CD4-positive, alpha-beta memory T cell (primary cell): Measurements from ENCODE around the gene ALDH1L1. TPM values are rescaled to one million over a fixed set of nuclear protein-coding genes. Genes with fewer than 3 reads are reported as not detected.
A peak's percentile ranks its signal among the peaks of the same experiment; 100 is the strongest.

Experiments used
- CTCF ChIA-PET: fragments of 350-600 bp; sonication (Branson Sonifier 250); formaldehyde crosslinking; loops from one replicate; lab custom pipeline; 2021; ENCODE audit warnings: inconsistent platforms; ENCODE audit not compliant: partially characterized antibody; lab: Charles Lee
- POLR2A ChIA-PET: fragments of 350-600 bp; sonication (Branson Sonifier 250); formaldehyde crosslinking; loops from one replicate; lab custom pipeline; 2021; ENCODE audit not compliant: partially characterized antibody; lab: Charles Lee
- DNase-seq, 5 donors: peaks; one replicate each; pipeline versions ENCODE4 v3.0.0 to v3.0.0-alpha.2; 2020 to 2022; ENCODE audit warnings: mixed read lengths in 1 of 5
- H3K27ac ChIP-seq: one replicate; pipeline ENCODE4 v1.7.0; 2013; ENCODE audit warnings: low read depth, low read length
- H3K27me3 ChIP-seq: 2 replicates; pipeline ENCODE4 v1.7.0; 2013; ENCODE audit warnings: mild to moderate bottlenecking, low read length, moderate library complexity; ENCODE audit not compliant: insufficient read depth
- H3K36me3 ChIP-seq: 2 replicates; pipeline ENCODE4 v1.7.0; 2013; ENCODE audit warnings: mild to moderate bottlenecking, low read length, moderate library complexity; ENCODE audit not compliant: insufficient read depth
- H3K4me1 ChIP-seq: 2 replicates; pipeline ENCODE4 v1.7.0; 2013; ENCODE audit warnings: mild to moderate bottlenecking, low read length, moderate library complexity; ENCODE audit not compliant: insufficient read depth
- H3K4me3 ChIP-seq, 2 donors: one replicate each; pipeline ENCODE4 v1.7.0; 2013; ENCODE audit warnings: low read length in 2 of 2, mild to moderate bottlenecking in 1 of 2
- H3K9me3 ChIP-seq, 2 donors: one replicate each; pipeline ENCODE4 v1.7.0; 2013; ENCODE audit warnings: low read length in 2 of 2, control low read depth in 1 of 2; ENCODE audit not compliant: control insufficient read depth in 1 of 2
- H3K27ac Mint-ChIP-seq, 7 donors: one replicate each; pipeline ENCODE4 v1.8.0; 2020 to 2021; ENCODE audit warnings: mixed read lengths in 7 of 7, mild to moderate bottlenecking in 6 of 7, inconsistent platforms in 3 of 7, moderate library complexity in 3 of 7
- H3K27me3 Mint-ChIP-seq, 2 donors: one replicate each; pipeline ENCODE4 v1.8.0; 2020 to 2021; ENCODE audit warnings: mixed read lengths in 2 of 2
- H3K36me3 Mint-ChIP-seq, 2 donors: one replicate each; pipeline ENCODE4 v1.8.0; 2020 to 2021; ENCODE audit warnings: mixed read lengths in 2 of 2, inconsistent platforms in 1 of 2, mild to moderate bottlenecking in 1 of 2
- H3K4me1 Mint-ChIP-seq, 4 donors: one replicate each; pipeline ENCODE4 v1.8.0; 2020 to 2021; ENCODE audit warnings: mixed read lengths in 4 of 4, mild to moderate bottlenecking in 1 of 4
- H3K4me3 Mint-ChIP-seq, 8 donors: one replicate each; pipeline ENCODE4 v1.8.0; 2020 to 2021; ENCODE audit warnings: mixed read lengths in 8 of 8, mild to moderate bottlenecking in 7 of 8, moderate library complexity in 6 of 8, inconsistent platforms in 3 of 8
- H3K9me3 Mint-ChIP-seq, 8 donors: one replicate each; pipeline ENCODE4 v1.8.0; 2020 to 2021; ENCODE audit warnings: mixed read lengths in 8 of 8, mild to moderate bottlenecking in 5 of 8, inconsistent platforms in 3 of 8, moderate library complexity in 1 of 8
- intact Hi-C: fragments of 100-400 bp; cut with micrococcal nuclease; formaldehyde crosslinking; loops from one replicate; pipeline ENCODE4 v1.15.1; 2023
- polyA plus RNA-seq, 2 donors: library from polyadenylated mRNA; unstranded; fragments of 300-500 nt; fragmentation: Illumina TruSeq; gene quantifications; one replicate each; pipeline ENCODE4 v1.2.3, GENCODE V29; 2021
- total RNA-seq, 2 experiments: library from RNA; stranded (reverse); gene quantifications; one replicate each; pipeline ENCODE4 v1.2.3, GENCODE V29; 2021

Gene ALDH1L1
- total and polyA plus RNA-seq, 4 experiments from 2014 or later, result not detected

DNA sequence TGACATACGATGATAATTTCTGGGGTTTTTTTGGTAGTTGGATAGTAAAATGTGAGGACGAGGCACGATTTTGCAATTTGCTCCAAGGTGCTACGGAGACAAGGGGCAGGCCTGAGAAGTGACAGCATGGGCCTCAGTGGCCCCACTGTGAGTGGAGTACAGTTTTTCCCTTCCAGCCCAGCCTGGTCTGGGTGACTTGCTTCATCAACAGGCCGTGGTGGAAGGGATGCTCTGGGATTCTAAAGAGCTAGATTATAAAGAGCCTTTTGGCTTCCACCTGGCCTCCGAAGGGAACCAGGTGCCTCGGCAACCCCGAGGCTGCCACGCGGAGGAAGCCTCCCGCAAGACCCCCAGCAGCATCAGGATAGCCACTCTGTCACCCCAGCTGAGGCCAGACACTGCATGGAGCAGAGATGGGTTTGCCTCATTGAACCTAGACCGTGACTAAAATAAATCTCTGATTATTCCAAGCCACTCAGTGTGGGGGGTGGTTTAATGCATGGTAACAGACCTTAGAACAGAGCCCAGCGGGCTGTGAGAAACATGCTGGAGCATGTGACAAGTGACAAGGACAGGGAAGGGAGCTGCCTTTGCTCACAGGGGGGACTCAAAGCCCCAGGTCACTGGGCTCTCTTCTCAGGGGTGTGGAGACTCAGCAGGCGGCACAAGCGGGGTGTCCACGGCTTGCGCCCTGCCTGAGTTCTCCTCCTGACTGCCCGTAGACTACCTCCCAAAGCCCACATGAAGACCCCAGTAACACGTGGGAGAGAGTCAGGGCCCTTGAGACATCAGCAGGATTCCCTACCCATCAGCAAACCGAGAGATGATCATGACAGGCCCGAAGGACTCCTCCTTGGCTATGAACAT is 73.8 kb downstream of the ALDH1L1 start:
- Mint-ChIP-seq H3K4me3 (no peak overlapping the region), H3K36me3 (no peaks in the 10 kb centered on the region), H3K27ac (peak overlapping the region in 2 of 7 donors; percentile 12 to 24), H3K9me3 (no peaks in the 10 kb centered on the region), H3K4me1 (no peaks in the 10 kb centered on the region), H3K27me3 (no peaks in the 10 kb centered on the region)
- no peaks in the 10 kb centered on the region for H3K9me3 ChIP-seq
- no peak overlapping the region for H3K27ac ChIP-seq
- no peaks in the 10 kb centered on the region for H3K36me3 ChIP-seq
- ChIA-PET POLR2A (no interaction called here), CTCF (no interaction called here)
- no peaks in the 10 kb centered on the region for H3K4me1 ChIP-seq
- DNase-seq, result no peak
- H3K4me3 ChIP-seq, result no peak overlapping the region
- H3K27me3 ChIP-seq, result no peaks in the 10 kb centered on the region
- intact Hi-C loops, result no loop called here

DNA sequence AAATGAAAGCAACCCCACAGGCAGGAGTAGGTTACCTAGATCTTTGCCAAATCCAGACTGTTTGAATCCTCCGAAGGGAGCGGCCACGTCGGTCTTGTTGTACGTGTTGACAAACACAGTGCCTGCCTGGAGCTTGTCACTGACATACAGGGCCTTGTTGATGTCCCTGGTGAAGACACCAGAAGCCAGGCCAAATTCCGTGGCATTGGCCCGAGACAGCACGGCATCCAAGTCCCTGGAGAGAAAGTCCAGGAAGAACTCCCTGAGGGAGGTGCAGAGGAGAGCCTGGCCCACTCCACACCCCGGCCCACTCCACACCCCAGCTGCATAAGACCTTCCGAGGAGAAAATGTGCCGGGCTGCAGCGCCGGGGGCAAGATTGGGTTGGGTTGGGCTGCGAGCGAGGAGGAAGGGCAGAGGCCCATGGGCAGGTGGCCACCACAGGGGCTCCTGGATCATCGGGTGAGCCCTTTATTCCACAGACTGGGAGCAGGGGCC is 74.6 kb downstream of the ALDH1L1 start:
- intact Hi-C loops, result no loop called here
- no peaks in the 10 kb centered on the region for H3K27me3 Mint-ChIP-seq
- H3K4me1 ChIP-seq, result no peaks in the 10 kb centered on the region
- H3K27ac Mint-ChIP-seq, result no peak overlapping the region
- ChIA-PET CTCF (no interaction called here), POLR2A (no interaction called here)
- H3K36me3 Mint-ChIP-seq, result no peaks in the 10 kb centered on the region
- no peaks in the 10 kb centered on the region for H3K36me3 ChIP-seq
- H3K9me3 ChIP-seq, result no peaks in the 10 kb centered on the region
- no peaks in the 10 kb centered on the region for H3K9me3 Mint-ChIP-seq
- no peak for DNase-seq
- no peaks in the 10 kb centered on the region for H3K27me3 ChIP-seq
- H3K4me3 ChIP-seq, result no peak overlapping the region
- H3K4me1 Mint-ChIP-seq, result no peaks in the 10 kb centered on the region
- H3K27ac ChIP-seq, result no peak overlapping the region
- no peak overlapping the region for H3K4me3 Mint-ChIP-seq

DNA sequence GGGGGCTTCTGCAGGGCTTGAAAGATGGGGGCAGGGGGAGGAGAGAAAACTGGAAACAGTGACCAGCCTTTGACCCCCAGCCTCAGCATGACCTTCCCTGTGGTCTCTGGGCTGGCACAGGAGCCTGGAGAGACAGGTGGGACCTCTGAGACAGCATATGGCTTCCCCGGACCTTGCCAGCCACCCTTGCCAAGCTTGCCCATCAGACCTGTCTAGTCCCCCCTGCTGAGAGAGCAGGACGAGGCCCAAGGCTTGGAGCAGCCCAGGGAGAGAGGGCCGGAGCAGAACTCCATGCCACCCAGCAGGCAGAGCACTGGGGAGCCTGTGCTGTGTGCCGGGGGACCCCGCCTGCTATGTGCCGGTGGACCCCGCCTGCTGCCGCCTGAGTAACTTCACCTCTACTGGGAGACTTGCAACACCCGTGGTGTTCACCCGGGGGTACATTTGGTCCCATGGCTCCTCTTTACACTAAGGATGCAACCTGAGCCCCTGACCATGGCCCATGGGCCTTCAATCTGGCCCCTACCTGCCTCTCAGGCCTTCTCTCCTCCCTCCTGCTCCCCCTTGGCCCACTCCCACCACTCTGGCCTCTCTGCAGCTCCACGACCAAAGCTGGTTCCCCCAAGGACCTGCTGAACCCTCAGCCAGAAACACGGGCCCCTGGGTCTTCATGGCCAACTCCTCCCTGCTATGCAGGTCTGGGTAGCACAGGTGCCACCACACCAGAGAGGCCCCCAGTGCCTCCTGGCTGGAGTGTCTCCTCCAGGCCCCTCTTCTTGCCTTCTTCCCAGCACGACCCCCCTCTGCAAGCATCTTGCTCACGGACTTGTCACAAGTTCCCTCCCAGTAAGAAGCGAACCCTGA is 75.4 kb downstream of the ALDH1L1 start:
- H3K9me3 ChIP-seq, result no peaks in the 10 kb centered on the region
- H3K9me3 Mint-ChIP-seq, result no peaks in the 10 kb centered on the region
- ChIA-PET POLR2A (no interaction called here), CTCF (no interaction called here)
- no peaks in the 10 kb centered on the region for H3K36me3 ChIP-seq
- H3K4me1 Mint-ChIP-seq, result no peaks in the 10 kb centered on the region
- no peaks in the 10 kb centered on the region for H3K36me3 Mint-ChIP-seq
- no peaks in the 10 kb centered on the region for H3K4me1 ChIP-seq
- intact Hi-C loops, result no loop called here
- H3K27me3 ChIP-seq, result no peaks in the 10 kb centered on the region
- H3K27ac Mint-ChIP-seq, result no peak overlapping the region
- no peak overlapping the region for H3K4me3 ChIP-seq
- H3K27ac ChIP-seq, result no peak overlapping the region
- no peaks in the 10 kb centered on the region for H3K27me3 Mint-ChIP-seq
- H3K4me3 Mint-ChIP-seq, result no peak overlapping the region
- DNase-seq, result no peak

DNA sequence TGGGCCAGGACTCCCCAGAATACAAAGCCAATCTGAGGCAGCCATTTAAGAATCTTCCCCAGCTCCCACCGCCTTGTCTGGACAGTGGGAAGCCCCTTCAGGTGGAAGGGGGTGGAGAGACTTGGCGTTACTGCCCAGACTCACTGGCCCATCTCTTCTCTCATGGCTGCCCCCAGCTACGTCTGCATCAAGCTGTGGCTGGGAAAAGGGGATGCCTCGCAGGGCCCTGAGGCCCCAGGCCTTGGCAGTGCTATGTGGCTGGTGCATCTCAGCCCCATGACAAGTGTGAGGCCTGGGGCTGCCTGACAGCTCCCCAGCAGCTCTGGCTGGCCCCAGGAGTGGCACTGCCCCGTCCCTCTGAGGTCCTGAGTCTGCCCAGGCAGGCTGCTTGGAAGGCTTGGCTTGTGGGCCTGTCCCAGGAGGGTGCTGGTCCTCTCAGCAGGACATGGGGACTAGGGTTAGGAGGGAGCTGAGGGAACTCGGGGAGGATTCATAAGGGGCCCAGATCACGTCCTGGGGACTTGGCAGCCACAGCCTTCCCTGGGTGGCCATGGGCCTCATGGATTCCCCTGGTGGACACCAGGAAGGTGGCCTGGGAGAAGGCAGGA is 76.3 kb downstream of the ALDH1L1 start:
- H3K36me3 ChIP-seq, result no peaks in the 10 kb centered on the region
- H3K27me3 ChIP-seq, result no peaks in the 10 kb centered on the region
- H3K4me1 ChIP-seq, result no peaks in the 10 kb centered on the region
- ChIA-PET CTCF (interaction anchor here (1.9 kb wide), 1 partner anchor 13 kb away, joined by 6 read pairs; no protein-coding TSS in a partner anchor), POLR2A (no interaction called here)
- H3K4me3 ChIP-seq, result no peak overlapping the region
- no peak overlapping the region for H3K27ac Mint-ChIP-seq
- H3K36me3 Mint-ChIP-seq, result no peaks in the 10 kb centered on the region
- no peaks in the 10 kb centered on the region for H3K9me3 Mint-ChIP-seq
- no peaks in the 10 kb centered on the region for H3K4me1 Mint-ChIP-seq
- H3K27me3 Mint-ChIP-seq, result no peaks in the 10 kb centered on the region
- DNase-seq, result no peak
- H3K9me3 ChIP-seq, result no peaks in the 10 kb centered on the region
- peak overlapping the region in 1 of 8 donors; percentile 42 for H3K4me3 Mint-ChIP-seq
- intact Hi-C loops, result no loop called here
- H3K27ac ChIP-seq, result no peak overlapping the region

DNA sequence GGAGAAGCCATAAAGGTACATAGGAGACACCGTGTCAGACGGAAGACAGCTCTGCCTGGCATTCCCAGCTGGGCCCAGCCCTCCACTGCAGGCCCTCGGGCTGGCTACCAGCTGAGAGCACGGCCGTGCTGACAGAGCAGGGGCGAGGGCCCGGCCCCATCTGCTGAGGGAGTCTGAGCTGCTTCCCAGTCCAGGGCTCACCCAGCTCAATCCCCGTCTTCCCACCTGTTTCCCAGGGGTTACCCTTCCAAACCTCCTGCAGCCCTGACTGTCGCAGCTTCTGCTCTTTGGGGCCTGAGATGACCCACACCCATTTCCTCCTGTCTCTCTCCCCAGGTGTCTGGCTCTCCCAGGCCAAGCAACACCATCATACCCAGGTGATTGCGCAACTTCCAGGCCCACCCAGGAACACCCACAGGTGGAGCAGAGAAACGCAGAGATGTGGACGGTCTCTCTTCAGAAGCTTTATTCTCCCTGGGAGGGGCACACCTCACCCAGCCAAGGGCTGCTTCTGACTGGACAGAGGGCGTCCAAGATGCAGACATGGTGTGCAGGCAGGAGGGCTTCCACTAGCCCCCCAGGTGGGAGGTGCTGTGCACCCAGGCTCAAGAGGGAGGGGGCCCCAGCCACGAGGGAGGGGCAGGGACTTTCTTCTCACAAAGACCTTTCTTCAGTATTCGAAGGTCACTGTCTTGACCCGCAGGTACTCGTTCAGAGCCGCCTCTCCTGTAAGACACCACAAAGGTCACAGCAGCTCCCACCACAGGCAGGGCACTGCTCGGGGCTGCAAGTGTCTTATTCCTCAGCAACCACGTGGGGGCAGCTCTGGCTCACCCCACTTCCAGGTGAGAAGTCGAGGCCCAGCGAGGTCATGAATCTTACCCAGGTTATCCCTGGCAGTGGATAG is 77.0 kb downstream of the ALDH1L1 start:
- Histone ChIP-seq H3K36me3 (no peaks in the 10 kb centered on the region), H3K4me3 (no peak overlapping the region), H3K9me3 (no peaks in the 10 kb centered on the region), H3K4me1 (no peaks in the 10 kb centered on the region), H3K27ac (no peak overlapping the region), H3K27me3 (no peaks in the 10 kb centered on the region)
- intact Hi-C loops, result no loop called here
- no peaks in the 10 kb centered on the region for H3K27me3 Mint-ChIP-seq
- H3K4me1 Mint-ChIP-seq, result no peaks in the 10 kb centered on the region
- peaks cover 0 to 1% (median 0%) of the 10 kb centered on the region in 8 donors for H3K9me3 Mint-ChIP-seq
- ChIA-PET CTCF (interaction anchor here (1.2 to 1.9 kb wide), 2 partner anchors 14 to 19 kb away, joined by 3 to 6 read pairs; partner anchors contain the start of gene SLC41A3), POLR2A (no interaction called here)
- DNase-seq, result no peak
- H3K27ac Mint-ChIP-seq, result no peak overlapping the region
- no peaks in the 10 kb centered on the region for H3K36me3 Mint-ChIP-seq
- H3K4me3 Mint-ChIP-seq, result no peak overlapping the region

DNA sequence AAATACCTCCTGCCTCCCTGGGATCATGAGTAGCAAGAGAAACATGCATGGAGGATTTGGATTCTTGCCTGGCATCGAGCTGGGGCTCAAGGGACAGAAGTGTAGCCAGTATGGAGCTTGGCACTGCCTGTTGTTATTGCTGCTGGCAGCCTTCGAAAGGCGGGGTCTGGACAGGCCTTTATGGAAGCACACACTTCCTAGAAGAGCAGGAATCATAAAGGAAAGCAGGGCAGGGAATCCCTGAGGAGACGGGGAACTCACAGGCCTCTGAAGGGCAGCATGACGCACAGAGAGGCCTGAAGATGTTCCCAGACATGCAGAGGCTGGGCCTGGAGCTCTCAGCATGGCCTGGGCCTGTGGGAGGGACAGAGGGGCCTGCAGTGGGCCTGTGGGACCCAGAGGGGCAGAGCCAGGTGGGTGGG is 77.8 kb downstream of the ALDH1L1 start:
- H3K27me3 Mint-ChIP-seq, result no peaks in the 10 kb centered on the region
- H3K27ac Mint-ChIP-seq, result no peak overlapping the region
- Histone ChIP-seq H3K27ac (no peak overlapping the region), H3K9me3 (no peaks in the 10 kb centered on the region), H3K36me3 (no peaks in the 10 kb centered on the region), H3K4me1 (no peaks in the 10 kb centered on the region), H3K4me3 (no peak overlapping the region), H3K27me3 (no peaks in the 10 kb centered on the region)
- no peak for DNase-seq
- H3K4me3 Mint-ChIP-seq, result no peak overlapping the region
- no peaks in the 10 kb centered on the region for H3K4me1 Mint-ChIP-seq
- H3K9me3 Mint-ChIP-seq, result peaks cover 0 to 9% (median 2%) of the 10 kb centered on the region in 8 donors
- POLR2A ChIA-PET, result no interaction called here
- CTCF ChIA-PET, result interaction anchor here (0.6 to 1.9 kb wide), 3 partner anchors 14 to 1914 kb away, joined by 3 to 6 read pairs (median 3); partner anchors contain the start of gene SLC41A3
- H3K36me3 Mint-ChIP-seq, result no peaks in the 10 kb centered on the region
- intact Hi-C loops, result no loop called here
